ENCODE measurements around the gene SLC30A5. TPM values are rescaled to one million over a fixed set of nuclear protein-coding genes. Genes with fewer than 3 reads are reported as not detected.

The SLC30A5 gene
- total and polyA plus RNA-seq, 2 of the 13 experiments (the other 11 are each of a cell fraction or from before 2014, with no cell fraction given): 46.0 to 53.6 TPM

DNA sequence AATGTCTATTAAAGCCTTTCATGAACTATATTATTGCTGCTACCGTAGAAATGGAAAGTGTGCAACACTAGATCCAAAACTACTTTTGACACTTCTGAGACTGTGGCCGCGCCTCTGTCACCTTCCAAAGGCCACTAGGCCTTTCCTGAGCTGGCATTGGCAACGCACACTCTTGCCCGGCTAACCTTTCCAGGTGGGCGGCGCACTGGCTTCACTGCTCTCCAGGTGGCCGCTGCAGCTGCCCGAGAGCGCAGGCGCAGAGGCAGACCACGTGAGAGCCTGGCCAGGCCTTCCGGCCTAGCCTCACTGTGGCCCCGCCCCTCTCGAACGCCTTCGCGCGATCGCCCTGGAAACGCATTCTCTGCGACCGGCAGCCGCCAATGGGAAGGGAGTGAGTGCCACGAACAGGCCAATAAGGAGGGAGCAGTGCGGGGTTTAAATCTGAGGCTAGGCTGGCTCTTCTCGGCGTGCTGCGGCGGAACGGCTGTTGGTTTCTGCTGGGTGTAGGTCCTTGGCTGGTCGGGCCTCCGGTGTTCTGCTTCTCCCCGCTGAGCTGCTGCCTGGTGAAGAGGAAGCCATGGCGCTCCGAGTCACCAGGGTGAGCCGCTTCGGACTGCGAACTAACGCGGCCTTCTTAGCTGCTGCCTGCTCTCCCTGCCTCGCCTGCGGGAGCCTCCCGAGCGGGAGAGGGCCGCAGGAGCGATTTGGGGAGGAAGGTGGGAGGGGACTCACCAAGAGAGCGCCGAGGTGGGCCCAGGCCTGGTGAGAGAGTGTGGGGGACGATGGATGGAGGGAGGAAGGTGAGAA, 73.1 kb downstream of the SLC30A5 start, which contains the start of gene CCNB1 (continued):
- TF ChIP-seq, protein P1, sequence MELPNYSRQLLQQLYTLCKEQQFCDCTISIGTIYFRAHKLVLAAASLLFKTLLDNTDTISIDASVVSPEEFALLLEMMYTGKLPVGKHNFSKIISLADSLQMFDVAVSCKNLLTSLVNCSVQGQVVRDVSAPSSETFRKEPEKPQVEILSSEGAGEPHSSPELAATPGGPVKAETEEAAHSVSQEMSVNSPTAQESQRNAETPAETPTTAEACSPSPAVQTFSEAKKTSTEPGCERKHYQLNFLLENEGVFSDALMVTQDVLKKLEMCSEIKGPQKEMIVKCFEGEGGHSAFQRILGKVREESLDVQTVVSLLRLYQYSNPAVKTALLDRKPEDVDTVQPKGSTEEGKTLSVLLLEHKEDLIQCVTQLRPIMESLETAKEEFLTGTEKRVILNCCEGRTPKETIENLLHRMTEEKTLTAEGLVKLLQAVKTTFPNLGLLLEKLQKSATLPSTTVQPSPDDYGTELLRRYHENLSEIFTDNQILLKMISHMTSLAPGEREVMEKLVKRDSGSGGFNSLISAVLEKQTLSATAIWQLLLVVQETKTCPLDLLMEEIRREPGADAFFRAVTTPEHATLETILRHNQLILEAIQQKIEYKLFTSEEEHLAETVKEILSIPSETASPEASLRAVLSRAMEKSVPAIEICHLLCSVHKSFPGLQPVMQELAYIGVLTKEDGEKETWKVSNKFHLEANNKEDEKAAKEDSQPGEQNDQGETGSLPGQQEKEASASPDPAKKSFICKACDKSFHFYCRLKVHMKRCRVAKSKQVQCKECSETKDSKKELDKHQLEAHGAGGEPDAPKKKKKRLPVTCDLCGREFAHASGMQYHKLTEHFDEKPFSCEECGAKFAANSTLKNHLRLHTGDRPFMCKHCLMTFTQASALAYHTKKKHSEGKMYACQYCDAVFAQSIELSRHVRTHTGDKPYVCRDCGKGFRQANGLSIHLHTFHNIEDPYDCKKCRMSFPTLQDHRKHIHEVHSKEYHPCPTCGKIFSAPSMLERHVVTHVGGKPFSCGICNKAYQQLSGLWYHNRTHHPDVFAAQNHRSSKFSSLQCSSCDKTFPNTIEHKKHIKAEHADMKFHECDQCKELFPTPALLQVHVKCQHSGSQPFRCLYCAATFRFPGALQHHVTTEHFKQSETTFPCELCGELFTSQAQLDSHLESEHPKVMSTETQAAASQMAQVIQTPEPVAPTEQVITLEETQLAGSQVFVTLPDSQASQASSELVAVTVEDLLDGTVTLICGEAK (IDR thresholded peaks at IDR 0.05): no peak
- TF ChIP-seq, protein P1 (CRISPR knock-in tag; IDR thresholded peaks at IDR 0.05): 0 out of 2 replicates have a peak, but pooled peaks have one; percentile 18
- TF ChIP-seq SP5 (CRISPR knock-in tag; IDR thresholded peaks at IDR 0.05; ENCODE audit: borderline replicate concordance, low read depth): peak; percentile 89; the same call in 1 of the 2 replicates
- peak; percentile 100 for TF ChIP-seq ARID4A (CRISPR knock-in tag; IDR thresholded peaks at IDR 0.05; ENCODE audit: borderline replicate concordance)
- peak; percentile 67; the same call in 1 of the 2 replicates for TF ChIP-seq PHF21A (CRISPR knock-in tag; IDR thresholded peaks at IDR 0.05)
- TF ChIP-seq ZNF670 (CRISPR knock-in tag; IDR thresholded peaks at IDR 0.05; ENCODE audit: borderline replicate concordance): 0 out of 2 replicates have a peak, but pooled peaks have one; percentile 48
- 0 out of 2 replicates have a peak, but pooled peaks have one; percentile 65 for TF ChIP-seq ATF1 (CRISPR knock-in tag; IDR thresholded peaks at IDR 0.05)
- TF ChIP-seq ZFP62 (CRISPR knock-in tag; IDR thresholded peaks at IDR 0.05): no peak
- peak; percentile 89 for TF ChIP-seq POLR2A (IDR thresholded peaks at IDR 0.05; ENCODE audit: insufficient read depth in 1 of 2, low read depth in 2 of 2, low read length in 2 of 2)
- TF ChIP-seq E2F1 (CRISPR knock-in tag; IDR thresholded peaks at IDR 0.05): peak; percentile 80
- peak; percentile 100 for TF ChIP-seq MXI1 (IDR thresholded peaks at IDR 0.05; ENCODE audit: borderline replicate concordance, low read depth, low read length)
